ENCODE measurements around the gene HORMAD2. TPM values are rescaled to one million over a fixed set of nuclear protein-coding genes. Genes with fewer than 3 reads are reported as not detected.

Gene HORMAD2
- total RNA-seq, 1 experiment from 2014 or later = not detected

DNA sequence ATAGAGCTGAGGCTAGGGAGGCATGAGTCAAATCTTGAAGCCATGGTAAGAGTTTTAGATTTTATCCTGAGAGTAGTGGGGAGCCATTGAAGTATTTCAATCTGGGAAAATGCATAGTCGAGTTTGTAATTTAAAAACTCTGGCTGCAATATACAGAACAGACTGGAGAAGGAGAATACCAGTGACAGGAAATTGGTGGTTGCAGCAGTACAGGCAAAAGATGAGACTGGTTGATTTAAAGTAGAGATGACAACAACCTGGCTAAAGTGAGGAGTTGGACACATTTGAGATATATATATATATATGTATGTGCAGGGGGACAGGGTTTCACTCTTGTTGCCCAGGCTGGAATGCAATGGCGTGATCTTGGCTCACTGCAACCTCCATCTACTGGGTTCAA, 6.2 kb downstream of the HORMAD2 start:
- Mint-ChIP-seq H3K4me3 (no peak overlapping the region), H3K4me1 (no peaks in the 10 kb centered on the region), H3K27me3 (ENCODE audit: low read depth) (peaks cover 7% of the 10 kb centered on the region), H3K36me3 (no peaks in the 10 kb centered on the region; the same call in 1 of the 2 replicates), H3K9me3 (peaks cover 10% of the 10 kb centered on the region), H3K27ac (no peak overlapping the region)
- DNase-seq (ENCODE audit: low spot score) = no peak
- TF ChIP-seq NFATC4 (CRISPR knock-in tag; IDR thresholded peaks at IDR 0.05) (no peak), ZNF232 (CRISPR knock-in tag; IDR thresholded peaks at IDR 0.05) (no peak), ZNF423 (CRISPR knock-in tag; IDR thresholded peaks at IDR 0.05) (no peak), NR2C2 (CRISPR knock-in tag; IDR thresholded peaks at IDR 0.05) (no peak), MXD4 (CRISPR knock-in tag; IDR thresholded peaks at IDR 0.05; ENCODE audit: borderline replicate concordance) (no peak), IRF2 (CRISPR knock-in tag; IDR thresholded peaks at IDR 0.05; ENCODE audit: borderline replicate concordance, low read depth) (no peak), CREM (CRISPR knock-in tag; IDR thresholded peaks at IDR 0.05) (no peak), ZNF396 (CRISPR knock-in tag; IDR thresholded peaks at IDR 0.05; ENCODE audit: borderline replicate concordance) (no peak)
- TF ChIP-seq, protein P1, sequence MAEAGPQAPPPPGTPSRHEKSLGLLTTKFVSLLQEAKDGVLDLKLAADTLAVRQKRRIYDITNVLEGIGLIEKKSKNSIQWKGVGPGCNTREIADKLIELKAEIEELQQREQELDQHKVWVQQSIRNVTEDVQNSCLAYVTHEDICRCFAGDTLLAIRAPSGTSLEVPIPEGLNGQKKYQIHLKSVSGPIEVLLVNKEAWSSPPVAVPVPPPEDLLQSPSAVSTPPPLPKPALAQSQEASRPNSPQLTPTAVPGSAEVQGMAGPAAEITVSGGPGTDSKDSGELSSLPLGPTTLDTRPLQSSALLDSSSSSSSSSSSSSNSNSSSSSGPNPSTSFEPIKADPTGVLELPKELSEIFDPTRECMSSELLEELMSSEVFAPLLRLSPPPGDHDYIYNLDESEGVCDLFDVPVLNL (CRISPR knock-in tag; IDR thresholded peaks at IDR 0.05; ENCODE audit: borderline replicate concordance, low read depth) = no peak
- TF ChIP-seq, protein P2, sequence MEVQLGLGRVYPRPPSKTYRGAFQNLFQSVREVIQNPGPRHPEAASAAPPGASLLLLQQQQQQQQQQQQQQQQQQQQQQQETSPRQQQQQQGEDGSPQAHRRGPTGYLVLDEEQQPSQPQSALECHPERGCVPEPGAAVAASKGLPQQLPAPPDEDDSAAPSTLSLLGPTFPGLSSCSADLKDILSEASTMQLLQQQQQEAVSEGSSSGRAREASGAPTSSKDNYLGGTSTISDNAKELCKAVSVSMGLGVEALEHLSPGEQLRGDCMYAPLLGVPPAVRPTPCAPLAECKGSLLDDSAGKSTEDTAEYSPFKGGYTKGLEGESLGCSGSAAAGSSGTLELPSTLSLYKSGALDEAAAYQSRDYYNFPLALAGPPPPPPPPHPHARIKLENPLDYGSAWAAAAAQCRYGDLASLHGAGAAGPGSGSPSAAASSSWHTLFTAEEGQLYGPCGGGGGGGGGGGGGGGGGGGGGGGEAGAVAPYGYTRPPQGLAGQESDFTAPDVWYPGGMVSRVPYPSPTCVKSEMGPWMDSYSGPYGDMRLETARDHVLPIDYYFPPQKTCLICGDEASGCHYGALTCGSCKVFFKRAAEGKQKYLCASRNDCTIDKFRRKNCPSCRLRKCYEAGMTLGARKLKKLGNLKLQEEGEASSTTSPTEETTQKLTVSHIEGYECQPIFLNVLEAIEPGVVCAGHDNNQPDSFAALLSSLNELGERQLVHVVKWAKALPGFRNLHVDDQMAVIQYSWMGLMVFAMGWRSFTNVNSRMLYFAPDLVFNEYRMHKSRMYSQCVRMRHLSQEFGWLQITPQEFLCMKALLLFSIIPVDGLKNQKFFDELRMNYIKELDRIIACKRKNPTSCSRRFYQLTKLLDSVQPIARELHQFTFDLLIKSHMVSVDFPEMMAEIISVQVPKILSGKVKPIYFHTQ (CRISPR knock-in tag; IDR thresholded peaks at IDR 0.05) = no peak
- TF ChIP-seq, protein P3, sequence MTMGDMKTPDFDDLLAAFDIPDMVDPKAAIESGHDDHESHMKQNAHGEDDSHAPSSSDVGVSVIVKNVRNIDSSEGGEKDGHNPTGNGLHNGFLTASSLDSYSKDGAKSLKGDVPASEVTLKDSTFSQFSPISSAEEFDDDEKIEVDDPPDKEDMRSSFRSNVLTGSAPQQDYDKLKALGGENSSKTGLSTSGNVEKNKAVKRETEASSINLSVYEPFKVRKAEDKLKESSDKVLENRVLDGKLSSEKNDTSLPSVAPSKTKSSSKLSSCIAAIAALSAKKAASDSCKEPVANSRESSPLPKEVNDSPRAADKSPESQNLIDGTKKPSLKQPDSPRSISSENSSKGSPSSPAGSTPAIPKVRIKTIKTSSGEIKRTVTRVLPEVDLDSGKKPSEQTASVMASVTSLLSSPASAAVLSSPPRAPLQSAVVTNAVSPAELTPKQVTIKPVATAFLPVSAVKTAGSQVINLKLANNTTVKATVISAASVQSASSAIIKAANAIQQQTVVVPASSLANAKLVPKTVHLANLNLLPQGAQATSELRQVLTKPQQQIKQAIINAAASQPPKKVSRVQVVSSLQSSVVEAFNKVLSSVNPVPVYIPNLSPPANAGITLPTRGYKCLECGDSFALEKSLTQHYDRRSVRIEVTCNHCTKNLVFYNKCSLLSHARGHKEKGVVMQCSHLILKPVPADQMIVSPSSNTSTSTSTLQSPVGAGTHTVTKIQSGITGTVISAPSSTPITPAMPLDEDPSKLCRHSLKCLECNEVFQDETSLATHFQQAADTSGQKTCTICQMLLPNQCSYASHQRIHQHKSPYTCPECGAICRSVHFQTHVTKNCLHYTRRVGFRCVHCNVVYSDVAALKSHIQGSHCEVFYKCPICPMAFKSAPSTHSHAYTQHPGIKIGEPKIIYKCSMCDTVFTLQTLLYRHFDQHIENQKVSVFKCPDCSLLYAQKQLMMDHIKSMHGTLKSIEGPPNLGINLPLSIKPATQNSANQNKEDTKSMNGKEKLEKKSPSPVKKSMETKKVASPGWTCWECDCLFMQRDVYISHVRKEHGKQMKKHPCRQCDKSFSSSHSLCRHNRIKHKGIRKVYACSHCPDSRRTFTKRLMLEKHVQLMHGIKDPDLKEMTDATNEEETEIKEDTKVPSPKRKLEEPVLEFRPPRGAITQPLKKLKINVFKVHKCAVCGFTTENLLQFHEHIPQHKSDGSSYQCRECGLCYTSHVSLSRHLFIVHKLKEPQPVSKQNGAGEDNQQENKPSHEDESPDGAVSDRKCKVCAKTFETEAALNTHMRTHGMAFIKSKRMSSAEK (CRISPR knock-in tag; IDR thresholded peaks at IDR 0.05; ENCODE audit: borderline replicate concordance) = no peak
- TF ChIP-seq, protein P4, sequence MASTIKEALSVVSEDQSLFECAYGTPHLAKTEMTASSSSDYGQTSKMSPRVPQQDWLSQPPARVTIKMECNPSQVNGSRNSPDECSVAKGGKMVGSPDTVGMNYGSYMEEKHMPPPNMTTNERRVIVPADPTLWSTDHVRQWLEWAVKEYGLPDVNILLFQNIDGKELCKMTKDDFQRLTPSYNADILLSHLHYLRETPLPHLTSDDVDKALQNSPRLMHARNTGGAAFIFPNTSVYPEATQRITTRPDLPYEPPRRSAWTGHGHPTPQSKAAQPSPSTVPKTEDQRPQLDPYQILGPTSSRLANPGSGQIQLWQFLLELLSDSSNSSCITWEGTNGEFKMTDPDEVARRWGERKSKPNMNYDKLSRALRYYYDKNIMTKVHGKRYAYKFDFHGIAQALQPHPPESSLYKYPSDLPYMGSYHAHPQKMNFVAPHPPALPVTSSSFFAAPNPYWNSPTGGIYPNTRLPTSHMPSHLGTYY (CRISPR knock-in tag; IDR thresholded peaks at IDR 0.05) = no peak
- TF ChIP-seq, protein P5, sequence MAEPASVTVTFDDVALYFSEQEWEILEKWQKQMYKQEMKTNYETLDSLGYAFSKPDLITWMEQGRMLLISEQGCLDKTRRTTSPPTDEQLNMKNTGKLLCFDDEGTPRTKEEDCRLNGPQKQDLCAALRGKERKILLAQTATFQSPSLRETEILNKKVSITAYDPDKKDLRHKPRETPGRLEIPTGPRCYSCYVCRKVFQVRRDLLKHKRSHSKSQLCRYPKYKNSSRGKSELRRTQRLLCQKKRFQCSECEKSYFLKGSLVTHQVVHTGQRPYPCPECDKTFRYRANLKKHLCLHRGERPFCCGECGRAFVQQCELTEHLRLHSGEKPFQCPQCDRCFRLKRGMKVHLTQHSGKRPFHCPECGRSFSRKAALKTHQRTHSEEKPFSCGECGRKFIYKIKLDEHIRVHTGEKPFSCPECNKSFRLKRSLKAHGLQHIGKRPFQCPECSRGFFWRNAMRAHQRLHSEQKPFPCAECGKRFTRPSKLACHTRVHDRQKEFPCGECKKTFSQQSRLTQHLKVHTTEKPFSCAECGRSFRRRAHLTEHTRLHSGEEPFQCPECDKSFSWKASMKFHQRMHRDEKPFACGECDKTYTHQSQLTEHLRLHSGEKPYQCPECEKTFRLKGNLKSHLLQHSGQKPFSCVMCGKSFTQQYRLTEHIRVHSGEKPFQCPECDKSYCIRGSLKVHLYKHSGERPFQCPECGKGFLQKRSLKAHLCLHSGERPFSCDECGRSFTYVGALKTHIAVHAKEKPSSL (CRISPR knock-in tag; conservative IDR thresholded peaks at IDR 0.05) = no peak
- TF ChIP-seq, protein P6, sequence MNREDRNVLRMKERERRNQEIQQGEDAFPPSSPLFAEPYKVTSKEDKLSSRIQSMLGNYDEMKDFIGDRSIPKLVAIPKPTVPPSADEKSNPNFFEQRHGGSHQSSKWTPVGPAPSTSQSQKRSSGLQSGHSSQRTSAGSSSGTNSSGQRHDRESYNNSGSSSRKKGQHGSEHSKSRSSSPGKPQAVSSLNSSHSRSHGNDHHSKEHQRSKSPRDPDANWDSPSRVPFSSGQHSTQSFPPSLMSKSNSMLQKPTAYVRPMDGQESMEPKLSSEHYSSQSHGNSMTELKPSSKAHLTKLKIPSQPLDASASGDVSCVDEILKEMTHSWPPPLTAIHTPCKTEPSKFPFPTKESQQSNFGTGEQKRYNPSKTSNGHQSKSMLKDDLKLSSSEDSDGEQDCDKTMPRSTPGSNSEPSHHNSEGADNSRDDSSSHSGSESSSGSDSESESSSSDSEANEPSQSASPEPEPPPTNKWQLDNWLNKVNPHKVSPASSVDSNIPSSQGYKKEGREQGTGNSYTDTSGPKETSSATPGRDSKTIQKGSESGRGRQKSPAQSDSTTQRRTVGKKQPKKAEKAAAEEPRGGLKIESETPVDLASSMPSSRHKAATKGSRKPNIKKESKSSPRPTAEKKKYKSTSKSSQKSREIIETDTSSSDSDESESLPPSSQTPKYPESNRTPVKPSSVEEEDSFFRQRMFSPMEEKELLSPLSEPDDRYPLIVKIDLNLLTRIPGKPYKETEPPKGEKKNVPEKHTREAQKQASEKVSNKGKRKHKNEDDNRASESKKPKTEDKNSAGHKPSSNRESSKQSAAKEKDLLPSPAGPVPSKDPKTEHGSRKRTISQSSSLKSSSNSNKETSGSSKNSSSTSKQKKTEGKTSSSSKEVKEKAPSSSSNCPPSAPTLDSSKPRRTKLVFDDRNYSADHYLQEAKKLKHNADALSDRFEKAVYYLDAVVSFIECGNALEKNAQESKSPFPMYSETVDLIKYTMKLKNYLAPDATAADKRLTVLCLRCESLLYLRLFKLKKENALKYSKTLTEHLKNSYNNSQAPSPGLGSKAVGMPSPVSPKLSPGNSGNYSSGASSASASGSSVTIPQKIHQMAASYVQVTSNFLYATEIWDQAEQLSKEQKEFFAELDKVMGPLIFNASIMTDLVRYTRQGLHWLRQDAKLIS (CRISPR knock-in tag; IDR thresholded peaks at IDR 0.05; ENCODE audit: borderline replicate concordance) = no peak
- TF ChIP-seq, protein P7, sequence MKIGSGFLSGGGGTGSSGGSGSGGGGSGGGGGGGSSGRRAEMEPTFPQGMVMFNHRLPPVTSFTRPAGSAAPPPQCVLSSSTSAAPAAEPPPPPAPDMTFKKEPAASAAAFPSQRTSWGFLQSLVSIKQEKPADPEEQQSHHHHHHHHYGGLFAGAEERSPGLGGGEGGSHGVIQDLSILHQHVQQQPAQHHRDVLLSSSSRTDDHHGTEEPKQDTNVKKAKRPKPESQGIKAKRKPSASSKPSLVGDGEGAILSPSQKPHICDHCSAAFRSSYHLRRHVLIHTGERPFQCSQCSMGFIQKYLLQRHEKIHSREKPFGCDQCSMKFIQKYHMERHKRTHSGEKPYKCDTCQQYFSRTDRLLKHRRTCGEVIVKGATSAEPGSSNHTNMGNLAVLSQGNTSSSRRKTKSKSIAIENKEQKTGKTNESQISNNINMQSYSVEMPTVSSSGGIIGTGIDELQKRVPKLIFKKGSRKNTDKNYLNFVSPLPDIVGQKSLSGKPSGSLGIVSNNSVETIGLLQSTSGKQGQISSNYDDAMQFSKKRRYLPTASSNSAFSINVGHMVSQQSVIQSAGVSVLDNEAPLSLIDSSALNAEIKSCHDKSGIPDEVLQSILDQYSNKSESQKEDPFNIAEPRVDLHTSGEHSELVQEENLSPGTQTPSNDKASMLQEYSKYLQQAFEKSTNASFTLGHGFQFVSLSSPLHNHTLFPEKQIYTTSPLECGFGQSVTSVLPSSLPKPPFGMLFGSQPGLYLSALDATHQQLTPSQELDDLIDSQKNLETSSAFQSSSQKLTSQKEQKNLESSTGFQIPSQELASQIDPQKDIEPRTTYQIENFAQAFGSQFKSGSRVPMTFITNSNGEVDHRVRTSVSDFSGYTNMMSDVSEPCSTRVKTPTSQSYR (CRISPR knock-in tag; IDR thresholded peaks at IDR 0.05) = no peak
- TF ChIP-seq, protein P8, sequence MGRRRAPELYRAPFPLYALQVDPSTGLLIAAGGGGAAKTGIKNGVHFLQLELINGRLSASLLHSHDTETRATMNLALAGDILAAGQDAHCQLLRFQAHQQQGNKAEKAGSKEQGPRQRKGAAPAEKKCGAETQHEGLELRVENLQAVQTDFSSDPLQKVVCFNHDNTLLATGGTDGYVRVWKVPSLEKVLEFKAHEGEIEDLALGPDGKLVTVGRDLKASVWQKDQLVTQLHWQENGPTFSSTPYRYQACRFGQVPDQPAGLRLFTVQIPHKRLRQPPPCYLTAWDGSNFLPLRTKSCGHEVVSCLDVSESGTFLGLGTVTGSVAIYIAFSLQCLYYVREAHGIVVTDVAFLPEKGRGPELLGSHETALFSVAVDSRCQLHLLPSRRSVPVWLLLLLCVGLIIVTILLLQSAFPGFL (CRISPR knock-in tag; IDR thresholded peaks at IDR 0.05; ENCODE audit: borderline replicate concordance) = no peak
- ChIA-PET CTCF (interaction anchor here (1.2 to 1.4 kb wide), 2 partner anchors 169 to 451 kb away, joined by 3 to 5 read pairs; no protein-coding TSS in a partner anchor), POLR2A (no interaction called here)
- ATAC-seq = no peak
